ENCODE results near the gene BBS2.

DNA sequence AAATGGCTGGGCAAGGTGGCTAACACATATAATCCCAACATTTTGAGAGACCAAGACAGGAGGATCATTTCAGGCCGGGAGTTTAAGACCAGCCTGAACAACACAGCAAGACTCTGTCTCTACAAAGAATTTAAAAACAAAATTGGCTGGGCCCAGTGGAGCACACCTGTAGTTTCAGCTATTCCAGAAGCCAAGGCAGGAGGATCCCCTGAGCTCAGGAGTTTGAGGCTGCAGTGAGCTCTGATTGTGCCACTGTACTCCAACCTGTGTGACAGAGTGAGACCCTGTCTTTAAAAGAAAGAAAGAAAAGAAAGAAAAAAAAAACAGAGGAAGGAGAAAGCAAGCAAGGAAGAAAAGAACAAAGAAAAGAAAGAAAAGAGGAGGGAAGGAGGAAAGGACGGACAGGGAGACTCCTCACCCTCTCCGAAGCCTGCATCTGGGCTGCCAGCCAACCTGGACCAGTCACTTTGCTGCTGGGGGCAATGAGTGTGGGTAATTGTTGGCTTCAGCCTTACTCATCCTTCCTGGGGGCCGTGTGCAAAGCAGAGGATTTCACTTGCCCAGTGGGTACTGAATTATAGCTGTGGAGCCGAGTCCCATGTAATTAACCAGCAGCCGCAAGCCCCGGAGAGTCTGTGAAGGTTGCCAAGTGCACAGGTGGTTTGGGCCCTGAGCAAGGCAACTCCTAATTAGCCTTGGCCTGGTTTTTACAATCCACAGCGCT, 38.4 kb upstream of the BBS2 start:
- TF ChIP-seq POLR2A (IDR thresholded peaks at IDR 0.05) = no peak
- TF ChIP-seq, protein P1, sequence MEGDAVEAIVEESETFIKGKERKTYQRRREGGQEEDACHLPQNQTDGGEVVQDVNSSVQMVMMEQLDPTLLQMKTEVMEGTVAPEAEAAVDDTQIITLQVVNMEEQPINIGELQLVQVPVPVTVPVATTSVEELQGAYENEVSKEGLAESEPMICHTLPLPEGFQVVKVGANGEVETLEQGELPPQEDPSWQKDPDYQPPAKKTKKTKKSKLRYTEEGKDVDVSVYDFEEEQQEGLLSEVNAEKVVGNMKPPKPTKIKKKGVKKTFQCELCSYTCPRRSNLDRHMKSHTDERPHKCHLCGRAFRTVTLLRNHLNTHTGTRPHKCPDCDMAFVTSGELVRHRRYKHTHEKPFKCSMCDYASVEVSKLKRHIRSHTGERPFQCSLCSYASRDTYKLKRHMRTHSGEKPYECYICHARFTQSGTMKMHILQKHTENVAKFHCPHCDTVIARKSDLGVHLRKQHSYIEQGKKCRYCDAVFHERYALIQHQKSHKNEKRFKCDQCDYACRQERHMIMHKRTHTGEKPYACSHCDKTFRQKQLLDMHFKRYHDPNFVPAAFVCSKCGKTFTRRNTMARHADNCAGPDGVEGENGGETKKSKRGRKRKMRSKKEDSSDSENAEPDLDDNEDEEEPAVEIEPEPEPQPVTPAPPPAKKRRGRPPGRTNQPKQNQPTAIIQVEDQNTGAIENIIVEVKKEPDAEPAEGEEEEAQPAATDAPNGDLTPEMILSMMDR (IDR thresholded peaks at IDR 0.05) = no peak

Measured in body of pancreas (tissue), 4 donors.